ENCODE data around the gene DBF4B. TPM values are rescaled to one million over a fixed set of nuclear protein-coding genes. Genes with fewer than 3 reads are reported as not detected.

DBF4B gene
- total and polyA plus RNA-seq, 2 of the 13 experiments (the other 11 are each of a cell fraction or from before 2014, with no cell fraction given), result 11.7 to 13.2 TPM

- TF ChIP-seq ZNF142 (CRISPR knock-in tag; IDR thresholded peaks at IDR 0.05), result peak; percentile 97
- peak; percentile 64; the same call in 1 of the 2 replicates for TF ChIP-seq IRX3 (CRISPR knock-in tag; IDR thresholded peaks at IDR 0.05; ENCODE audit: borderline replicate concordance, low read depth)
- peak; percentile 93 for TF ChIP-seq HNF4A (CRISPR knock-in tag; IDR thresholded peaks at IDR 0.05)
- TF ChIP-seq WIZ (CRISPR knock-in tag; IDR thresholded peaks at IDR 0.05), result peak; percentile 96
- peak; percentile 71 for TF ChIP-seq ZNF768 (CRISPR knock-in tag; IDR thresholded peaks at IDR 0.05)
- 0 out of 2 replicates have a peak, but pooled peaks have one; percentile 70 for TF ChIP-seq ZNF33A (CRISPR knock-in tag; IDR thresholded peaks at IDR 0.05; ENCODE audit: borderline replicate concordance)
- peak; percentile 77; the same call in 1 of the 2 replicates for TF ChIP-seq ZNF275 (CRISPR knock-in tag; IDR thresholded peaks at IDR 0.05; ENCODE audit: borderline replicate concordance)
- no peak for TF ChIP-seq ZUFSP (CRISPR knock-in tag; IDR thresholded peaks at IDR 0.05; ENCODE audit: borderline replicate concordance)
- TF ChIP-seq ZNF646 (CRISPR knock-in tag; IDR thresholded peaks at IDR 0.05), result no peak
- TF ChIP-seq ARNT2 (CRISPR knock-in tag; IDR thresholded peaks at IDR 0.05; ENCODE audit: low read depth), result peak; percentile 75
- 0 out of 2 replicates have a peak, but pooled peaks have one; percentile 70 for TF ChIP-seq GZF1 (CRISPR knock-in tag; IDR thresholded peaks at IDR 0.05)
- TF ChIP-seq SATB2 (CRISPR knock-in tag; IDR thresholded peaks at IDR 0.05), result peak; percentile 85; the same call in 1 of the 2 replicates
These were observed 18.8 kb upstream of the DBF4B start, which contains the start of gene CCDC43 (continued) for GRCh38 chr17:44689477-44690217.

Data from HepG2 (cell line).